Mononuclear cell (primary cell): ENCODE results near the gene OST4. TPM values are rescaled to one million over a fixed set of nuclear protein-coding genes. Genes with fewer than 3 reads are reported as not detected.

Experiments used
- H3K27me3 ChIP-seq: 2 replicates; pipeline ENCODE4 v1.6.0; 2011; ENCODE audit warnings: low read length, control low read depth; ENCODE audit not compliant: insufficient read depth
- H3K4me1 ChIP-seq: 2 replicates; pipeline ENCODE4 v1.5.1; 2011; ENCODE audit warnings: mild to moderate bottlenecking, low read length, control low read depth; ENCODE audit not compliant: insufficient read depth
- H3K4me3 ChIP-seq: 2 replicates; pipeline ENCODE4 v1.5.1; 2011; ENCODE audit warnings: mild to moderate bottlenecking, low read length, moderate library complexity
- H3K9me3 ChIP-seq: 2 replicates; pipeline ENCODE4 v1.5.1; 2011; ENCODE audit warnings: low read depth, mild to moderate bottlenecking, control low read depth, low read length
- total RNA-seq: library from RNA; depleted of rRNA; stranded (reverse); fragments of >200 nt; gene quantifications from one replicate; pipeline ENCODE4 v1.2.3, GENCODE V29; 2012

OST4 gene
- total RNA-seq, 1 donor = 222 TPM

GRCh38 chr2:27096748-27097297 is 25.4 kb upstream of the OST4 start:
- H3K4me3 ChIP-seq = no peak overlapping the region
- H3K4me1 ChIP-seq = peaks cover 20% of the 10 kb centered on the region
- H3K9me3 ChIP-seq = no peaks in the 10 kb centered on the region
- H3K27me3 ChIP-seq = no peaks in the 10 kb centered on the region

GRCh38 chr2:27095745-27096651 is 24.5 kb upstream of the OST4 start:
- peaks cover 20% of the 10 kb centered on the region for H3K4me1 ChIP-seq
- H3K4me3 ChIP-seq = peak overlapping the region; percentile 11
- no peaks in the 10 kb centered on the region for H3K27me3 ChIP-seq
- H3K9me3 ChIP-seq = no peaks in the 10 kb centered on the region

- Histone ChIP-seq H3K27me3 (no peaks in the 10 kb centered on the region), H3K9me3 (no peaks in the 10 kb centered on the region), H3K4me3 (no peak overlapping the region), H3K4me1 (peaks cover 20% of the 10 kb centered on the region)
These were observed 23.9 kb upstream of the OST4 start for GRCh38 chr2:27095427-27095744.

GRCh38 chr2:27094353-27094984 is 23.0 kb upstream of the OST4 start:
- Histone ChIP-seq H3K4me3 (no peak overlapping the region), H3K9me3 (no peaks in the 10 kb centered on the region), H3K4me1 (peaks cover 20% of the 10 kb centered on the region), H3K27me3 (no peaks in the 10 kb centered on the region)

GRCh38 chr2:27093430-27094352 is 22.2 kb upstream of the OST4 start:
- H3K27me3 ChIP-seq = no peaks in the 10 kb centered on the region
- no peaks in the 10 kb centered on the region for H3K9me3 ChIP-seq
- H3K4me1 ChIP-seq = peaks cover 20% of the 10 kb centered on the region
- no peak overlapping the region for H3K4me3 ChIP-seq

- H3K4me3 ChIP-seq = no peak overlapping the region
- no peaks in the 10 kb centered on the region for H3K9me3 ChIP-seq
These were observed 21.4 kb upstream of the OST4 start for GRCh38 chr2:27092696-27093429.

GRCh38 chr2:27091746-27092695 is 20.6 kb upstream of the OST4 start:
- H3K4me3 ChIP-seq = no peak overlapping the region
- no peaks in the 10 kb centered on the region for H3K27me3 ChIP-seq

More at GRCh38 chr2:27092696-27093429, 21.4 kb upstream of the OST4 start:
- Histone ChIP-seq H3K27me3 (no peaks in the 10 kb centered on the region), H3K4me1 (peaks cover 20% of the 10 kb centered on the region)

GRCh38 chr2:27089111-27089954 is 17.9 kb upstream of the OST4 start:
- H3K4me3 ChIP-seq = no peak overlapping the region
- peaks cover 23% of the 10 kb centered on the region for H3K4me1 ChIP-seq
- H3K9me3 ChIP-seq = no peaks in the 10 kb centered on the region
- no peaks in the 10 kb centered on the region for H3K27me3 ChIP-seq

More at GRCh38 chr2:27091746-27092695, 20.6 kb upstream of the OST4 start:
- H3K4me1 ChIP-seq = peaks cover 22% of the 10 kb centered on the region
- no peaks in the 10 kb centered on the region for H3K9me3 ChIP-seq

GRCh38 chr2:27088634-27089033 is 17.2 kb upstream of the OST4 start:
- H3K4me3 ChIP-seq = no peak overlapping the region
- H3K9me3 ChIP-seq = no peaks in the 10 kb centered on the region
- peaks cover 23% of the 10 kb centered on the region for H3K4me1 ChIP-seq
- no peaks in the 10 kb centered on the region for H3K27me3 ChIP-seq

- Histone ChIP-seq H3K4me3 (no peak overlapping the region), H3K27me3 (no peaks in the 10 kb centered on the region)
These were observed 16.5 kb upstream of the OST4 start for GRCh38 chr2:27087823-27088410.

GRCh38 chr2:27086724-27087593 is 15.5 kb upstream of the OST4 start, which contains the start of gene KHK:
Gene KHK, plus strand, starts transcription at chr2:27086772. Its CDS starts 488 bp downstream, at chr2:27087260.
- no peaks in the 10 kb centered on the region for H3K27me3 ChIP-seq
- peak within 1 kb of the TSS; percentile 58 for H3K4me3 ChIP-seq
- H3K4me1 ChIP-seq = peaks cover 28% of the 10 kb centered on the region
- no peaks in the 10 kb centered on the region for H3K9me3 ChIP-seq

More at GRCh38 chr2:27087823-27088410, 16.5 kb upstream of the OST4 start:
- peaks cover 23% of the 10 kb centered on the region for H3K4me1 ChIP-seq
- no peaks in the 10 kb centered on the region for H3K9me3 ChIP-seq
